GM10266 (cell line): Measurements from ENCODE around the gene BAZ1B.
"Not testable (repeated sequence)": the region's sequence is repeated elsewhere in the genome, so short reads cannot be mapped to it uniquely, and the experiment has no call there.

ENCODE experiments used
- DNase-seq: peaks from one replicate; pipeline ENCODE4 v3.0.0; 2012; ENCODE audit errors: extremely low spot score
- TF ChIP-seq, protein P1 (sequence below): IDR thresholded peaks from 2 replicates; pipeline ENCODE4 v1.5.1; 2012; ENCODE audit warnings: mild to moderate bottlenecking, low read depth; ENCODE audit not compliant: control insufficient read depth, insufficient read depth; ENCODE audit errors: missing control alignments

The BAZ1B gene

DNA sequence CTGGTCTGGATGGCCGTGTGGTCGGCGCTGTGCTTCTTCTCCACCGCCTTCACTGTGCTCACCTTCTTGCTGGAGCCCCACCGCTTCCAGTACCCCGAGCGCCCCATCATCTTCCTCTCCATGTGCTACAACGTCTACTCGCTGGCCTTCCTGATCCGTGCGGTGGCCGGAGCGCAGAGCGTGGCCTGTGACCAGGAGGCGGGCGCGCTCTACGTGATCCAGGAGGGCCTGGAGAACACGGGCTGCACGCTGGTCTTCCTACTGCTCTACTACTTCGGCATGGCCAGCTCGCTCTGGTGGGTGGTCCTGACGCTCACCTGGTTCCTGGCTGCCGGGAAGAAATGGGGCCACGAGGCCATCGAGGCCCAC, 87.4 kb downstream of the BAZ1B start:
- DNase-seq = no peak
- TF ChIP-seq, protein P1, sequence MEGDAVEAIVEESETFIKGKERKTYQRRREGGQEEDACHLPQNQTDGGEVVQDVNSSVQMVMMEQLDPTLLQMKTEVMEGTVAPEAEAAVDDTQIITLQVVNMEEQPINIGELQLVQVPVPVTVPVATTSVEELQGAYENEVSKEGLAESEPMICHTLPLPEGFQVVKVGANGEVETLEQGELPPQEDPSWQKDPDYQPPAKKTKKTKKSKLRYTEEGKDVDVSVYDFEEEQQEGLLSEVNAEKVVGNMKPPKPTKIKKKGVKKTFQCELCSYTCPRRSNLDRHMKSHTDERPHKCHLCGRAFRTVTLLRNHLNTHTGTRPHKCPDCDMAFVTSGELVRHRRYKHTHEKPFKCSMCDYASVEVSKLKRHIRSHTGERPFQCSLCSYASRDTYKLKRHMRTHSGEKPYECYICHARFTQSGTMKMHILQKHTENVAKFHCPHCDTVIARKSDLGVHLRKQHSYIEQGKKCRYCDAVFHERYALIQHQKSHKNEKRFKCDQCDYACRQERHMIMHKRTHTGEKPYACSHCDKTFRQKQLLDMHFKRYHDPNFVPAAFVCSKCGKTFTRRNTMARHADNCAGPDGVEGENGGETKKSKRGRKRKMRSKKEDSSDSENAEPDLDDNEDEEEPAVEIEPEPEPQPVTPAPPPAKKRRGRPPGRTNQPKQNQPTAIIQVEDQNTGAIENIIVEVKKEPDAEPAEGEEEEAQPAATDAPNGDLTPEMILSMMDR = no peak

DNA sequence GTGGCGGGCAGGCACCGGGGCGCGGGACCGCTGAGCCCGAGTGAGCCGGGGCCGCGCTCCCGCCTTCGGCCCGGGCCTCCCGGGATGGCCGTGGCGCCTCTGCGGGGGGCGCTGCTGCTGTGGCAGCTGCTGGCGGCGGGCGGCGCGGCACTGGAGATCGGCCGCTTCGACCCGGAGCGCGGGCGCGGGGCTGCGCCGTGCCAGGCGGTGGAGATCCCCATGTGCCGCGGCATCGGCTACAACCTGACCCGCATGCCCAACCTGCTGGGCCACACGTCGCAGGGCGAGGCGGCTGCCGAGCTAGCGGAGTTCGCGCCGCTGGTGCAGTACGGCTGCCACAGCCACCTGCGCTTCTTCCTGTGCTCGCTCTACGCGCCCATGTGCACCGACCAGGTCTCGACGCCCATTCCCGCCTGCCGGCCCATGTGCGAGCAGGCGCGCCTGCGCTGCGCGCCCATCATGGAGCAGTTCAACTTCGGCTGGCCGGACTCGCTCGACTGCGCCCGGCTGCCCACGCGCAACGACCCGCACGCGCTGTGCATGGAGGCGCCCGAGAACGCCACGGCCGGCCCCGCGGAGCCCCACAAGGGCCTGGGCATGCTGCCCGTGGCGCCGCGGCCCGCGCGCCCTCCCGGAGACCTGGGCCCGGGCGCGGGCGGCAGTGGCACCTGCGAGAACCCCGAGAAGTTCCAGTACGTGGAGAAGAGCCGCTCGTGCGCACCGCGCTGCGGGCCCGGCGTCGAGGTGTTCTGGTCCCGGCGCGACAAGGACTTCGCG, 88.0 kb downstream of the BAZ1B start:
- TF ChIP-seq, protein P1 = no peak
- DNase-seq = no peak

DNA sequence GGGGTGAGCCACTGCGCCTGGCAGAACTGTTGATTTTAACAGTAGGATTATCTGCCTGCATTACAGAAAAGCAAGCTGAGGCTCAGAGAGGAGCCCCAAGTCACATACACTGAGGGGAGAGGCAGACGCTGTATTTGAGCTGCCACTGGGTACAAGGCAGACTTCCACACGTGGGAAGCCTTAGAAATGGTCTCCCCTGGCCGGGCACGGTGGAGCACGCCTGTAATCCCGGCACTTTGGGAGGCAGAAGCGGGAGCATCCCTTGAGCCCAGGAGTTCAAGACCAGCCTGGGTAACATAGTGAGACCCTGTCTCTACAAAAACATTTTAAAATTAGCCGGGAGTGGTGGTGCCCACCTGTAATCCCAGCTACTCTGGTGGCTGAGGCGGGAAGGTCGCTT, 89.4 kb downstream of the BAZ1B start:
- DNase-seq = no peak
- TF ChIP-seq, protein P1 = no peak

DNA sequence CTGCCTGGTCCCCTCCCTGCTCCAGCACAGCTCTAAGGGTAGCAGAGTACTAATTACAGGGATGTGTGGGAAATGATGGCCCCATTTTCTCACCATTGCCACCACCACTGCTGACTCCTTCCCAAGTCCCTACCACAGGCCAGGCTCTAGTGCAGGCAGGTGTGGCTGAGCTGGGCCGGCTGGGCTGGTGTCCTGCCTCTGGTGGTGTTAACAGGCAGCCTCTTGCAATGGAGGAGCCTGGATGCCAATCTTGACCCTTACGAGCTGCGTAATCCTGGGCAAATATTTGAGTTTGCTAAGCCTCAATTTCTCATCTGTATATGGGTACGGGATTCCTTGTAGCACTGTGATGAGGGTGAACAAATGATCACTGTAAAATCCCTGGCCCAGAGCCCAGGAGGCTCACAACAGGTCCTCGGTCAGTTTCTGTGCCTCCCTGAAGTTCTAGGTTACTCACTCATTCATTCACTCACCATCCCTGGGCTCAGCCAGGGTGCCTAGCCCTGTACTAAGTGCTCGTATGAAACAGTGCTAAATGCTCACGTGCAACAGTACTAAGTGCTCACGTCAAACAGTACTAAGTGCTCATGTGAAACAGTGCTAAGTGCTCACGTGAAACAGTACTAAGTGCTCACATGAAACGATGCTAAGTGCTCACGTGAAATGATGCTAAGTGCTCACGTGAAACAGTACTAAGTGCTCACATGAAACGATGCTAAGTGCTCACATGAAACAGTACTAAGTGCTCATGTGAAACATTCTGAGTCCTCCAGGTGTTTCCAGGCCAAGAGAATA, 90.9 kb downstream of the BAZ1B start:
- TF ChIP-seq, protein P1 = no peak
- no peak for DNase-seq

DNA sequence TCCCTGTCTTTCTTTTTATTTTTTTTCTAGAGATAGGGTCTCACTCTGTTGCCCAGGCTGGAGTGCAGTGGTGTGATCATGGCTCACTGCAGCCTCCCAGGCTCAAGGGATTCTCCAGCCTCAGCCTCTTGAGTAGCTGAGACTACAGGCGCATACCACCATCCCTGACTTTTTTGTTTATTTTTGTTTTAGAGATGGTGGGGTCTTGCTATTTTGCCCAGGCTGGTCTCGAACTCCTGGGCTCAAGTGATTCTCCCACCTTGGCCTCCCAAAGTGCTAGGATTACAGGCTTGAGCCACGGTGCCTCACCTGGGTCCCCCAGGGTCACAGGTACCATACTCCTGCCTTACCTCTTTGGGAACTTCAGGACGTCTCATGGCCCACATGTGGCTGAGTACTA, 91.6 kb downstream of the BAZ1B start:
- DNase-seq = not testable (repeated sequence)

DNA sequence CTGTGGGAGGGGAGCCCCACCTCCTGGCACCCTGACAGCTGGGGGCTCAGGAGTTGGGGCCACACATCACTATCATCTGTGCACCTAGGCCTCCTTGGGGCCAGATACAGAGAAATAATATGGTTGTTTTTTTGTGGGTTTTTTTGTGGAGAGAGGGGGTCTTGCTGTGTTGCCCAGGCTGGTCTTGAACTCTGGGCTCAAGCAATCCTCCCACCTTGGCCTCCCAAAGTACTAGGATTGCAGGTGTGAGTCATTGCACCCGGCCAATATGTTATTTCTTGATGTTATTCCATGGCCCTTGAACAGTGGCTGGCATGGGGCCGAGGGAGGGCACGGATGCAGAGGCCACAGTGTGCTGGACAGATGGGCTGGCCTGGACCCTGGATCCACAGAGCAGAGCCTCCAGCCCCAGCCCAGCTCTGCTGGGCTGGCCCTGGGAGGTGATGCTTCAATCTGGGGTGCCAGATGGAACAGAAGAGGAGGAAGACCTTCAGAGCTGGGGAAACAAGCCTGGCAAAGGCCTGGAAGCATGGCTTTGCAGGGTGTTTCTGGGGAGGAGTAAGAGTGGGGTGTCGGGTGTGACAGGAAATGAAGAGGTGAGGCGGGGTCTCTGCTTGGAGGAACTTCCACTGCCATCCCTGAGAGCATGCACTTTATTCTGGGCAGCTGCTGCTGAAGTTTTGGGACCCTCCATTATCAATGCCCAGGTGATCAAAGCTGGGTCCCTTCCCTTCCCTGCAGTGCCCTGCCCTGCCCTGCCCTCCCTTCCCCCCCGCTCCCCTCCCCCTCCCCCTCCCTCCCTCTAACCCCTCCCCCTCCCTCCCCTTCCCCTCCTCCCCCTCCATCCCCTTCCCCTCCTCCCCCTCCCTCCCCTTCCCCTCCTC, 92.2 kb downstream of the BAZ1B start:
- TF ChIP-seq, protein P1 = no peak
- DNase-seq = no peak

DNA sequence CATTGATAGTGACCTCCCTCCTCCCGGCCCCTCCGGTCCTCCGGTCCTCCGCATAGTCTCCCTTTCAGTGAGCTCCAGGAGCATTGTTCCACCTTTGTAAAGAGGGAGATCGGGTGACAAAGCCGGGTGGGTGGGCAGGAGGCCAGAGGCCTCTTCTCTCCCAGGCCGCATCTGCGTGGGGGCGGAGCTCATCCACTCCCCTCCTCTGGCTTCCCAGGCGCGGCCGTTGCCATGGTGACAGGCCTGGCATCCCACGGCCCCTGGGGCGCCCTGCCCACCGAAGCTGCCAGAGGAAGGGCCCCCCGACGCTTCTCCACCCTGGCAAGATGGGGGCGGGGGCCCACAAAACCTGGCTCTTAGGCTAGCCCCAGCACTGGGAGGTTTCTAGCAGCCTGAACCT, 92.9 kb downstream of the BAZ1B start:
- DNase-seq = no peak
- TF ChIP-seq, protein P1 = no peak
